Measurements from ENCODE around the gene KCNK4.
A peak's percentile ranks its signal among the peaks of the same experiment; 100 is the strongest.

The KCNK4 gene

DNA sequence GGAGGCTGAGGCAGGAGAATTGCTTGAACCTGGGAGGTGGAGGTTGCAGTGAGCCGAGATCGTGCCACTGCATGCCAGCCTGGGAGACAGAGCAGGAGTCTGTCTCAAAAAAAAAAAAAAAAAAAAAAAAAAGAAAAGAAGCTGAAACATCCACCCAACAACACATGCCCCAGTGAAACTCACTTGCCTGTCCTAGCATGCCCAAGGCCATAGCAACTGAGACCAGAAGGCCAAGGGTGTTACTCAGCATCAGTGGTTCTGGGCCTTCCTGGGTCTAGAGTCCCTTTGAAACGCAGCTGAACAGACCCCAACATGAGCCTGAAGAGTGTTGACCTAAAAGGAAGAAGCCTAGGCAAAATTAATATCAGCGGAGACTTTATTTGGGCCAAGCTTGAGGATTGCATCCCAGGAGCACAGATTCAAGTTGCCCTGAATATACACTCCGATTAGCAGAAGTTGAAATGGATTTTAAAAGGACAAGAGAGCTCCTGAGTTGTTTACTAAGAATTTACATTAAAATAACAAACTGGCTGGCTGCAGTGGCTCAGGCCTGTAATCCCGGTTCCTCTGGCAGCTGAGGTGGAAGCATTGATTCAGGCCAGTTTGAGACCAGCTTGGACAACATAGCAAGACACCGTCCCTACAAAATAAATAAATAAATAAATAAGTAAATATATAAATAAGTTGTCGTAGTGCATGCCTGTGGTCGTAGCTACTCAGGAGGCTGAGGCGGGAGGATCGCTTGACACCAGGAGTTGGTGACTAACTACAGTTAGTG, 33.8 kb downstream of the KCNK4 start:
- Histone ChIP-seq H3K4me1 (ENCODE audit: control insufficient read depth in 1 of 2, insufficient read depth in 1 of 2, low read depth in 1 of 2, low read length in 1 of 2) (peaks cover under 1 to 2% of the 10 kb centered on the region in 2 experiments), H3K27ac (no peak overlapping the region), H3K4me3 (ENCODE audit: low read depth in 1 of 2, low read length in 1 of 2) (no peak overlapping the region), H3K9me3 (no peaks in the 10 kb centered on the region), H3K27me3 (no peaks in the 10 kb centered on the region), H3K36me3 (peaks cover 33% of the 10 kb centered on the region)
- TF ChIP-seq, protein P1, sequence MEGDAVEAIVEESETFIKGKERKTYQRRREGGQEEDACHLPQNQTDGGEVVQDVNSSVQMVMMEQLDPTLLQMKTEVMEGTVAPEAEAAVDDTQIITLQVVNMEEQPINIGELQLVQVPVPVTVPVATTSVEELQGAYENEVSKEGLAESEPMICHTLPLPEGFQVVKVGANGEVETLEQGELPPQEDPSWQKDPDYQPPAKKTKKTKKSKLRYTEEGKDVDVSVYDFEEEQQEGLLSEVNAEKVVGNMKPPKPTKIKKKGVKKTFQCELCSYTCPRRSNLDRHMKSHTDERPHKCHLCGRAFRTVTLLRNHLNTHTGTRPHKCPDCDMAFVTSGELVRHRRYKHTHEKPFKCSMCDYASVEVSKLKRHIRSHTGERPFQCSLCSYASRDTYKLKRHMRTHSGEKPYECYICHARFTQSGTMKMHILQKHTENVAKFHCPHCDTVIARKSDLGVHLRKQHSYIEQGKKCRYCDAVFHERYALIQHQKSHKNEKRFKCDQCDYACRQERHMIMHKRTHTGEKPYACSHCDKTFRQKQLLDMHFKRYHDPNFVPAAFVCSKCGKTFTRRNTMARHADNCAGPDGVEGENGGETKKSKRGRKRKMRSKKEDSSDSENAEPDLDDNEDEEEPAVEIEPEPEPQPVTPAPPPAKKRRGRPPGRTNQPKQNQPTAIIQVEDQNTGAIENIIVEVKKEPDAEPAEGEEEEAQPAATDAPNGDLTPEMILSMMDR (IDR thresholded peaks at IDR 0.05): no peak

DNA sequence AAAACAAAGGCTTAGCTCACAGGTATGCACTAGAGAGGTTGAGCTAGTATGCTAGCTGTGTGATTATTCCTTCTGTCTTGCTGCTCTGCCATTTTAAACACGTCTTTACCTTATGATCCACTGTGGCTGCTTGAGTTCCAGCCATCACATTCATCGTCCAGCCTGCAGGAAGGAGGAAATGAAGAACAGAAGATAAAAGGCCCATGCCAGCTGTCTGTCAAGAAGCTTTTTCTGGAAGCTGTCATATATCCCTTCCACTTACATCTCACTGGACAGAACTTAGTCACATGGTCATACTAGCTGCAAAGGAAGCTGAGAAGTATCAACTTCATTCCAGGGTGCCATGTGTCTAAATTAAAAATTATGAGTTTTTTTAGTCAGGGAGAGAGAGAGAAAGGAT, 36.3 kb downstream of the KCNK4 start:
- Histone ChIP-seq H3K27me3 (no peaks in the 10 kb centered on the region), H3K4me3 (ENCODE audit: low read depth in 1 of 2, low read length in 1 of 2) (no peak overlapping the region), H3K36me3 (peaks cover 13% of the 10 kb centered on the region), H3K9me3 (no peaks in the 10 kb centered on the region), H3K4me1 (ENCODE audit: control insufficient read depth in 1 of 2, insufficient read depth in 1 of 2, low read depth in 1 of 2, low read length in 1 of 2) (peaks cover 16% of the 10 kb centered on the region in 2 experiments), H3K27ac (no peak overlapping the region)
- TF ChIP-seq, protein P1 (IDR thresholded peaks at IDR 0.05): no peak

DNA sequence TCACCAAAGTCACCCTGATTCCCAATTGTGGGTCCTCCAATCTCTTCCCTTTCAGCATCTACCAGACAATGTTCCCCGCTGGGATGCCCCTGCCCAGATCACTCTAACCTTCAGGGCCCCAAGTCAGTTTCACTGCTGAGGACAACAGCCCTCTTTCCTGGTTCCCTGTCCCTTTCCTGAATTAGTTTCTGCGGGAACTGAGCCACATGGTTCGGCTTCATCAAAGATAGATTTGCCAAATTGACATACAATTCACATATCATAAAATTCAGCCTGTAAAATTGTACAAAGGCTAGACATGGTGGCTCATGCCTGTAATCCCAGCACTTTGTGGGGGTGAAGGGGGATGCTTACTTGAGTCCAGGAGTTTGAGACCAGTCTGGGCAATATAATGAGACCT, 36.9 kb downstream of the KCNK4 start:
- Histone ChIP-seq H3K4me3 (ENCODE audit: low read depth in 1 of 2, low read length in 1 of 2) (no peak overlapping the region), H3K27me3 (no peaks in the 10 kb centered on the region), H3K9me3 (no peaks in the 10 kb centered on the region), H3K27ac (no peak overlapping the region), H3K4me1 (ENCODE audit: control insufficient read depth in 1 of 2, insufficient read depth in 1 of 2, low read depth in 1 of 2, low read length in 1 of 2) (peaks cover 22% of the 10 kb centered on the region in 2 experiments), H3K36me3 (peaks cover 7% of the 10 kb centered on the region)
- TF ChIP-seq, protein P1 (IDR thresholded peaks at IDR 0.05): no peak

- Histone ChIP-seq H3K9me3 (no peaks in the 10 kb centered on the region), H3K36me3 (no peaks in the 10 kb centered on the region), H3K27me3 (no peaks in the 10 kb centered on the region), H3K4me3 (ENCODE audit: low read depth in 1 of 2, low read length in 1 of 2) (peak overlapping the region in 1 of 2 experiments; percentile 61), H3K27ac (peak overlapping the region; percentile 92), H3K4me1 (ENCODE audit: control insufficient read depth in 1 of 2, insufficient read depth in 1 of 2, low read depth in 1 of 2, low read length in 1 of 2) (peaks cover 44 to 47% of the 10 kb centered on the region in 2 experiments)
- TF ChIP-seq, protein P1 (IDR thresholded peaks at IDR 0.05): no peak
Measured at GRCh38 chr11:64330888-64331287, 39.8 kb downstream of the KCNK4 start.

DNA sequence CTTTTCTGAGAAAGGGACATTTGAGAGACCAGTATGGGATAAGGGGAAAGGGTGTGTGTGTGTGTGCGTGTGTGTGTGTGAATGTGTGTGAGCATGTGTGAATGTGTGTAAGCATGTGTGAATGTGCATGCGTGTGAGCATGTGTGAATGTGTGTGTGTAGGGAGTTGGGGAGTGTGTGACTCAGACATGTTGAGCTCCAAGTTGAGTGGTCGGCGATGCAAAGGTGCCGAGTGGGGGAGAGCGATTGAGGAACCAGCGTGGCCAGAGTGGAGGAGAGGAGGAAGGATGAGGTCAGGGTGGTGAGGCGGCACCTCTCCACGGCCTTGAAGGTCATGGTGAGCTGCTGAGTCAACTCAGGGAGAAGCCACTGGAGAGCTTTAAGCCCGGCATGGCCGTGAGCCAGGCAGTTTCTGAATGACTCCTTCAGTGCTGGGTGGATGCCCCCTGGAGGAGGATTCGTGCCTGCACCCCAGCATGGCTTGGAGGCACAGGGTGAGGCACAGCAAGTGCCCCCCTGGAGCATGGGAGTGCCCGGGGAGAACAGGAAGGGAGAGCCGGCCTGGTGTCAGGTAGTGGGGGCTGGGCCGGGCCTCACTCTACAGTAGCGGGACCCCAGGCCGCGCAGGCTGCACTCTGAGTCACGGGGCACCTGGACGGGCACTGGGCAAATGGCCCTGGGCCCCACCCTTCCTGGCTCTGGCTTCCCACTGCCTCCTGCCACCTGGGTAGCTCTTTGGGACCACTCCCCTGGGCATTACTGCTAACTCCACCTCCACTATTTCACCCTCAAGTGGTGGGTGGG, 40.7 kb downstream of the KCNK4 start:
- H3K27ac ChIP-seq: peak overlapping the region; percentile 92
- TF ChIP-seq, protein P1 (IDR thresholded peaks at IDR 0.05): peak; percentile 65
- no peaks in the 10 kb centered on the region for H3K27me3 ChIP-seq
- no peaks in the 10 kb centered on the region for H3K9me3 ChIP-seq
- H3K4me3 ChIP-seq (ENCODE audit: low read depth in 1 of 2, low read length in 1 of 2): peak overlapping the region; percentile 32 to 61
- peaks cover 44 to 47% of the 10 kb centered on the region in 2 experiments for H3K4me1 ChIP-seq (ENCODE audit: control insufficient read depth in 1 of 2, insufficient read depth in 1 of 2, low read depth in 1 of 2, low read length in 1 of 2)
- H3K36me3 ChIP-seq: no peaks in the 10 kb centered on the region
